GM18873 (cell line): ENCODE data around the gene DPYSL4.
"Not testable (repeated sequence)": the region's sequence is repeated elsewhere in the genome, so short reads cannot be mapped to it uniquely, and the experiment has no call there.

Experiments
- ATAC-seq: cut with Tn5 transposase; IDR thresholded peaks from one replicate; pipeline ENCODE4 v1.9.1; 2021; ENCODE audit warnings: mild to moderate bottlenecking, moderate library complexity, moderate number of reproducible peaks; ENCODE audit not compliant: unreplicated experiment, low FRiP score

Gene DPYSL4

GRCh38 chr10:132204781-132205473, 18.2 kb downstream of the DPYSL4 start:
- no peak for ATAC-seq

DNA sequence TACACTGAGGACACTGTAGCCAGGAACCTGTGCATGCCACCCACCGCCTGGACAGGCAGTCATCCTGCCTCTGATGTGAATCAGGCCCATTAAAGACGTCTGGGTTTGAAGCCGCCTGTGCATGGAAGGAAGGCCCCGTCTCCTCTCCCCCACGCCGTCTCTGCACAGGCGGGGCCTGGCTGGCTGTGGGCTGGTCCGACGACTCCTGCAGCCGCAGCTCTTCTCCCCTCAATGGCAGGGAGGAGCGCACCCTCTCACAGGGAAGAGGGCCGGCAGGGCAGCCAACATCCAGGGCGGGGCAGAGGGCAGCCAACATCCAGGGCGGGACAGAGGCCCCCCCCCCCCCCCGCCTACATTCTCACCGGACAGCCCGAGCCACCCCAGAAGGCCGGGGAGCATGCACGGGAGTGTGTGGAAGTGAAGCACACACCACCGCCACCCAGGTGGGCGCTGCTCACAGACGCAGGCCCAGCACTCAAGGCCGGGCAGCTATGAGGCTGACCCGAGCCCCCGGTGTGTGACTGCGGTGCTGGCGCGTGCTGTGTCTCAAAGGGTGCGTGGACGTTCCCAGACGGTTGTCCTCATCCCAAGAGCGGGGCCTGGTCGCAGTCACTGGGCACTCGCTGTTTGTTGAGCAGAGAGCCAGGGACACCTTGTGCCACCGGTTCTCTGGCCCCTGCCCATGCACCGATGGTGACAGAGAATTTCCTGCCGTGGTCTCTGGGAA, 19.1 kb downstream of the DPYSL4 start:
- no peak for ATAC-seq

DNA sequence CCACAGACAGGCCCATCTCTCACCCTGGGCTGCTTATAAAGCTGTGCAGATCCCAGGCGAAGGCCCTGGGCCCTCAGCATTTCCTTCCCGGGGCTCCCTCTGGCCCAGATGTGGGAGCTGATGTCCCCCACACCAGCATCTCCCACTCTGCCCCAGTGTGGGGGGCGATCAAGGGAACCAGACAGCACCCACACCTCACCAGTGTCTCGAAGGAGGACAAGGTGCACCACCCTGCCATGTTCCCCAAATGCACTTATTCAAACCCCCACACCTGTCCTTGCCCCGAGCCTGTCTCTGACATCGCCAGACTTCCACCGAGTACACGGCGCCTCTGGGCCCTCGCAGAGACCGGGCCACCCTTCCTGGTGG, 19.6 kb downstream of the DPYSL4 start:
- no peak for ATAC-seq

DNA sequence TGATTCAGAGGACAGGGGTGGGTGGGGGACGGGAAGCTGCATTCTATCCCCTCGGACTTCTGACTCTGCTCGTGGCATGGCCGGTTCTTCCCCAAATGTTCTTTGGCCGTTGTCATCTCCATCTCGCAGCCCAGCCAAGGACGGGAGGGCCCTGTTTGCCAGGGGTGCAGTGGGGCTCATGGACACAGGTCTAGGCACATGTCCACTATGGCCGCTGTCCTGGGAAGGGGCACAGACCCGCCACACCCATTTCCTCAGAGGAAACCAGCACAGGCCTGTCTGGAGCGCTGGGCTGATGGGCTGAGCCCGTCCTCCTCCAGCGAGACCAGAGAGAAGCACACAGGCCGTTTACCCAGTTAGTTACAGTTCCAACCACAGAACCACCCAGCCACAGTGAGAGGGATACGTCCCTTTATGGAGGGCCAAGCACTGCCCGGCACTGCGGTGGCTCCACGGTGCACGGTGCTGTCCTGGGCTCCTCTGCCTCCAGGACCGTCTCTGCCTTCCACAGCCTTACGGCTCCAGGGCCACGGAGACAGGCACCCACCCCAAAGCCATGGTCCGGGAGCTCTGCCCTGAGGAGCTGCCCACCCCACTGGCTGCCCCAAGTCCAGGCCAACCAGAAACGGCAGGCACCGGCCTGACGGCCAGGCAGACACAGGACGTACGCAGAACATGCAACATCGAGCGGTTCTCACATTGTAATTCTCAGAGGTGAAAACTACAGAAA, 20.2 kb downstream of the DPYSL4 start:
- no peak for ATAC-seq

DNA sequence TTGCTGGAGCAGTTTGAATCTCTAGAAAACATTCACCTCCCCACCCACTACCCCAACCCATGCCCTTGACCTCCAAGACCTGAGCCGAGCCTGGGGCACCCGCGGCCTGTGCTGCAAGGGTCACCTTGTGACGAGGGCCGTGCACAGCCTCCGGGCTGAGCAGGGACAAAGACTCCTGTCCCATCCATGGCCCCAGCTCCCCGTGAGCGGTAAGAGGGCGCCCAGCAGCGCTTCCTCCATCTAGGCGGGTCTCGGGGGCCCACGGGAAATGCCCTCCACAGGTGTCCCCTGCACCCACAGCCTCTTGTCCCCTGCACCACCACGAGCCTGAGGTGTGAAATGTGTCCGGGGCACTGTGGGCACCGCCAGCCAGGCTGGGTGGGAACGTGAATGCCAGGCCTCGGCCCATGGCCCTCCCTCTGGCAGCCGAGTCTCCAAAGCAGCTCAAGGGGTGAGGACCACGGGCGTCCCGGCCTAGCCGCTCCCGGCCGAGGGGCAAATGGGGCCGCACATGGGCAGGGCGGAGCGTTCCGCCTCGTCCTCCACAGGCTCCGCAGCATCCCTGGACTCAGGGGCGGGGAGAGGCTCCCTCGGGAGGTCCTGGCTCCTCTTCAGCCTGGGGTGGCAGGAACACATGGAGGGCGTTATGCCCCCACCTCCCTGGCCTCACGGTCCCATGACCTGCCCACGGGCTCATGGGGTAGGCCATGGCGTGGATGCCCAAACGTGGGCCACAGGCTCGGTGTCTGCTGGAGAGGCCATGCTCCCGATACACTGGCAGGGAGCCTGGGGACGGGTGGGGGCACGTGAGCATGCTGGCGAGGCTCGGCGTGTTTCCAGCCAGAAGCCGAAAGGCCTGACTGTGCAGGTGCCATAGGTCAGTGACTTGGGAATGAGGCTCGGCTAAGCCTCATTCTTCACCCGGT, 21.1 kb downstream of the DPYSL4 start:
- ATAC-seq, result no peak

- ATAC-seq, result no peak
Measured at GRCh38 chr10:132208462-132209050, 21.8 kb downstream of the DPYSL4 start.

DNA sequence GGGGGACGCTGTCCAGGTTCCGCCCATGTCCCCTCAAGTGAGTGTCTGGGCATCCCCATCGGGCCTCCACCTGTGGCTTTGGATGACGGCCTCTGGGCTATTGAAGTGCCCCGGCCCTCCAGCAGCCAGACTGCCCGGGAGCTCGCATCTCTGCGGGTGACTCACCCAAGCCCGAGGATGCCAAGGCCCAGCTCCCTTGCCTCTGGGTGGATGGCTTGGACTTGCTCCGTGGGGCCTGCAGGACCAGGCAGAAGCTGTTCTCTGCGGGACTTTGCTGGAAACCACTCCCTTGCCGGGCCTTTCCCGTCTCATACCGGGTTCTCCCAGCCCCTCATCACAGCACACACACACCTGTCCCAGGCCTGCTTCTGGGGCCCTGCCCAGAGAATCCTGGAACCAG, 22.4 kb downstream of the DPYSL4 start:
- ATAC-seq, result no peak

GRCh38 chr10:132209978-132210530, 23.3 kb downstream of the DPYSL4 start:
- ATAC-seq, result no peak

GRCh38 chr10:132210766-132211165, 24.0 kb downstream of the DPYSL4 start:
- no peak for ATAC-seq

- ATAC-seq, result no peak
Measured at GRCh38 chr10:132211246-132211645, 24.5 kb downstream of the DPYSL4 start.

- no peak for ATAC-seq
Measured at GRCh38 chr10:132212816-132213215, 26.1 kb downstream of the DPYSL4 start.

- ATAC-seq, result no peak
Measured at GRCh38 chr10:132213917-132214316, 27.2 kb downstream of the DPYSL4 start.

DNA sequence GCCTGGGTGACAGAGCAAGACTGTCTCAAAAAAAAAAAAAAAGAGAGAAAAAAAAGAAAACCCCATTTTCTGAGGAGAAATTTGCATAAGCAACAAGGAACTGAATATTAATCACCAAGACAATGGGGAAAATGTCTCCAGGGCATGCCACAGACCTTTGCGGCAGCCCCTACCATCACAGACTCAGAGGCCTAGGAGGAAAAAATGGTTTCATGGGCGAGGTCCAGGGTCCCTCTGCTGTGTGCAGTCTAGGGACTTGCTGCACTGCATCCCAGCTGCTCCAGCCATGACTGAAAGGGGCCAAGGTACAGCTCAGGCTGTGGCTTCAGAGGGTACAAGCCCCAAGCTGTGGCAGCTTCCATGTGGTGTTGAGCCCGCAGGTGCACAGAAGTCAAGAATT, 29.7 kb downstream of the DPYSL4 start:
- not testable (repeated sequence) for ATAC-seq

DNA sequence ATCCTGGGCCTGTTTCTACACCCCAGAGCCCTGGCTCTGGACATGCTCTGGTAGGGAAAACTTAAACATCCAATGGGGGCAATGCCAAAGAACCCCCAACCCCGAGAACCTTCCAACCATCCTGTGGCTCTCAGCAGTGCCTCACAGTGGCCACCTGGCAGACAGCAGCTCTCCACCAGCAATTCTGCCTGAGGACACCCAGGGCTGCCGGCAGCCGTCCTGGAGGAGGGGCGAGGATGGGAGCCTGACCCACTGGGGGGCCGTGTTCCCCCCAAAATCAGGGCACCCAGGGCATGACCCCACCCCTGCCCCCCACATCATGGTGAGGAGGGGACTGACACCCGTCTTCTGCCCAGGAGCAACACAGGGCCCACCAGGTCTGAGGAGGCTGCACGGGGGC, 32.7 kb downstream of the DPYSL4 start:
- no peak for ATAC-seq

DNA sequence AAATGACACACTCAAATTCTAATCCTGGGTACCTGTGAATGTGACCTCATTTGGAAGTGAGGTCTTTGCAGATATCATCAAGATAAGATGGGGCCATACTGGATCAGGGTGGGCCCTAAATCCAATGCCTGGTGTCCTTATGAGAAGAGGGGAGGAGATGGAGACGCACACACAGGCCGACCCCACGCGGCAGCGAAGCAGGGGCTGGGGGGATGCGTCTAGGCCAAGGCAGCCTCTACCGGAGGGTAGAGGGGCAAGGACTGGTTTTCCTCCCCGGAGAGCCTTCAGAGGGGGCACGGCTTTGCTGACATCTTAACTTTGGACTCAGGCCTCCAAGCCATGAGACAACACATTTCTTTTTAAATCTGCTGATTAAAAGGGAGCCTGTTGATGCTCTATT, 33.3 kb downstream of the DPYSL4 start:
- ATAC-seq, result no peak

- not testable (repeated sequence) for ATAC-seq
Measured at GRCh38 chr10:132220996-132221395, 34.2 kb downstream of the DPYSL4 start.

DNA sequence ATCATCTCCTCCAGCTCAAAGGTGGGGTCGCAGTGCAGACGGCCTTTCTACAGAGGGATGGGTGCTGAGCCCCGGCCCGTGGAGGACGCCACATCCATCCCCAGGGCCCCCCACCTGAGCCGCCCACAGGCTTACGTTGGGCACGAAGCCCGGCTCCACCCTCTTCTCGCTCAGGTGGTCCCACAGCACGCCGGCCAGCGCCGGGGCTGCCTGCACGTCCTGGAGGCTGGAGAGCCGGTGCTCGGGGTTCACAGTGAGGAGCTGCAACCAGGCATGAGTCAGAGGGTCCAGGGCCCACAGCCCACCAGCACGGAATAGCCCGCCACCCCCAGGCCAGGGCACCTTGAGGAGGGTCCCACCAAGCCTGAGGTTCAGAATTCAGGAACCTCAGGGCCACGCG, 36.0 kb downstream of the DPYSL4 start:
- no peak for ATAC-seq

- peak; percentile 63 for ATAC-seq
Measured at GRCh38 chr10:132223156-132223590, 36.4 kb downstream of the DPYSL4 start.

- no peak for ATAC-seq
Measured at GRCh38 chr10:132223611-132224342, 37.0 kb downstream of the DPYSL4 start.
